Neural crest cell (in vitro differentiated cells): ENCODE measurements around the gene RNF225. TPM values are rescaled to one million over a fixed set of nuclear protein-coding genes. Genes with fewer than 3 reads are reported as not detected.
A peak's percentile ranks its signal among the peaks of the same experiment; 100 is the strongest.

Experiments
- DNase-seq: peaks from one replicate; pipeline ENCODE4 v3.0.0; 2021; ENCODE audit warnings: low read depth, mixed read lengths, low spot score
- H3K27ac Mint-ChIP-seq: one replicate; pipeline ENCODE4 v1.8.0; 2021; ENCODE audit warnings: mild to moderate bottlenecking, mixed read lengths; ENCODE audit not compliant: unreplicated experiment
- H3K27me3 Mint-ChIP-seq: 2 replicates; pipeline ENCODE4 v1.8.0; 2021; ENCODE audit warnings: low read depth, mild to moderate bottlenecking, mixed read lengths
- H3K36me3 Mint-ChIP-seq: 2 replicates; pipeline ENCODE4 v1.8.0; 2021; ENCODE audit warnings: low read depth, mild to moderate bottlenecking, mixed read lengths
- H3K4me1 Mint-ChIP-seq: 2 replicates; pipeline ENCODE4 v1.8.0; 2021; ENCODE audit warnings: mixed read lengths
- H3K4me3 Mint-ChIP-seq: one replicate; pipeline ENCODE4 v1.8.0; 2021; ENCODE audit warnings: mild to moderate bottlenecking, mixed read lengths
- H3K9me3 Mint-ChIP-seq: 2 replicates; pipeline ENCODE4 v1.8.0; 2021; ENCODE audit warnings: mixed read lengths
- CTCF ChIP-seq: fragments of 200-600 bp; sonication (generic); conservative IDR thresholded peaks from 2 replicates; pipeline ENCODE4 v1.5.0; 2021; ENCODE audit warnings: antibody characterized with exemption, mild to moderate bottlenecking
- total RNA-seq: library from RNA; stranded (reverse); gene quantifications from 2 replicates; pipeline ENCODE4 v1.2.1, GENCODE V29; 2021

Gene RNF225
- total RNA-seq, 1 donor from 2014 or later, result 1.5 TPM

GRCh38 chr19:58350871-58351557, 44.4 kb upstream of the RNF225 start:
- H3K27ac Mint-ChIP-seq, result no peak overlapping the region
- no peaks in the 10 kb centered on the region for H3K9me3 Mint-ChIP-seq
- DNase-seq, result no peak
- no peak for TF ChIP-seq CTCF
- H3K4me3 Mint-ChIP-seq, result peak overlapping the region; percentile 51
- H3K36me3 Mint-ChIP-seq, result no peaks in the 10 kb centered on the region
- peaks cover 9% of the 10 kb centered on the region for H3K27me3 Mint-ChIP-seq
- H3K4me1 Mint-ChIP-seq, result peaks cover 20% of the 10 kb centered on the region

- Mint-ChIP-seq H3K4me1 (peaks cover 19% of the 10 kb centered on the region), H3K27ac (no peak overlapping the region), H3K9me3 (no peaks in the 10 kb centered on the region), H3K36me3 (no peaks in the 10 kb centered on the region), H3K27me3 (peaks cover 8% of the 10 kb centered on the region), H3K4me3 (peak overlapping the region; percentile 44)
- DNase-seq, result no peak
- no peak for TF ChIP-seq CTCF
Measured at GRCh38 chr19:58351558-58351878, 43.9 kb upstream of the RNF225 start.

GRCh38 chr19:58351990-58352755, 43.3 kb upstream of the RNF225 start:
- no peaks in the 10 kb centered on the region for H3K9me3 Mint-ChIP-seq
- no peak for DNase-seq
- H3K27me3 Mint-ChIP-seq, result peaks cover 4% of the 10 kb centered on the region
- H3K4me1 Mint-ChIP-seq, result peaks cover 16% of the 10 kb centered on the region
- H3K27ac Mint-ChIP-seq, result no peak overlapping the region
- peak overlapping the region; percentile 44 for H3K4me3 Mint-ChIP-seq
- H3K36me3 Mint-ChIP-seq, result no peaks in the 10 kb centered on the region
- no peak for TF ChIP-seq CTCF

- Mint-ChIP-seq H3K4me1 (peaks cover 12% of the 10 kb centered on the region), H3K27me3 (peaks cover under 1% of the 10 kb centered on the region), H3K27ac (no peak within 1 kb of the TSS), H3K9me3 (no peaks in the 10 kb centered on the region), H3K4me3 (no peak within 1 kb of the TSS), H3K36me3 (no peaks in the 10 kb centered on the region)
- TF ChIP-seq CTCF, result no peak
- DNase-seq, result no peak
Measured at GRCh38 chr19:58352760-58353671, 42.4 kb upstream of the RNF225 start, which contains the start of gene A1BG. Gene A1BG, minus strand, starts transcription at chr19:58353492. Its CDS starts 55 bp downstream, at chr19:58353437.

- DNase-seq, result no peak
- H3K4me3 Mint-ChIP-seq, result no peak overlapping the region
- no peaks in the 10 kb centered on the region for H3K9me3 Mint-ChIP-seq
- peaks cover 3% of the 10 kb centered on the region for H3K4me1 Mint-ChIP-seq
- H3K27ac Mint-ChIP-seq, result no peak overlapping the region
- no peak for TF ChIP-seq CTCF
- H3K27me3 Mint-ChIP-seq, result no peaks in the 10 kb centered on the region
- H3K36me3 Mint-ChIP-seq, result no peaks in the 10 kb centered on the region
Measured at GRCh38 chr19:58353717-58354477, 41.6 kb upstream of the RNF225 start.
